Heart right ventricle (tissue), 16 donors: ENCODE results near the gene SFXN5. TPM values are rescaled to one million over a fixed set of nuclear protein-coding genes. Genes with fewer than 3 reads are reported as not detected.

Source experiments
- ATAC-seq, 8 donors: fragments of 200-7000 bp; cut with Tn5 transposase; one replicate each; pipeline ENCODE4 v1.9.1; 2020; ENCODE audit warnings: mild to moderate bottlenecking in 8 of 8, moderate library complexity in 8 of 8, moderate number of reproducible peaks in 1 of 8
- DNase-seq, 2 donors: peaks; one replicate each; pipeline ENCODE4 v3.0.0-alpha.2; 2020
- H3K27ac ChIP-seq, 10 donors: fragments of 200-600 bp; sonication (generic) in 2 of 10; one replicate each; pipeline versions ENCODE4 v1.5.0 to v1.8.0; 2020 to 2022; ENCODE audit warnings: mild to moderate bottlenecking in 3 of 10
- H3K27me3 ChIP-seq, 7 donors: fragments of 200-600 bp; one replicate each; pipeline ENCODE4 v1.8.0; 2021 to 2022; ENCODE audit warnings: mild to moderate bottlenecking in 2 of 7
- H3K36me3 ChIP-seq, 9 donors: fragments of 200-600 bp; sonication (generic) in 1 of 9; one replicate each; pipeline versions ENCODE4 v1.5.0 to v1.8.0; 2020 to 2022; ENCODE audit warnings: mild to moderate bottlenecking in 2 of 9
- H3K4me1 ChIP-seq, 9 donors: fragments of 200-600 bp; sonication (generic) in 1 of 9; one replicate each; pipeline versions ENCODE4 v1.5.0 to v1.8.0; 2020 to 2022; ENCODE audit warnings: mild to moderate bottlenecking in 4 of 9
- H3K4me3 ChIP-seq, 10 donors: fragments of 200-600 bp; sonication (generic) in 2 of 10; one replicate each; pipeline versions ENCODE4 v1.5.0 to v1.8.0; 2020 to 2022; ENCODE audit warnings: mild to moderate bottlenecking in 7 of 10, moderate library complexity in 2 of 10
- H3K9me3 ChIP-seq, 11 donors: fragments of 200-600 bp in 10 of 11; sonication (generic) in 2 of 11; one replicate each; pipeline versions ENCODE4 v1.5.0 to v1.8.0; 2013 to 2022; ENCODE audit warnings: mild to moderate bottlenecking in 2 of 11, control low read depth in 1 of 11, moderate library complexity in 1 of 11
- CTCF ChIP-seq, 9 donors: fragments of 200-600 bp; sonication (generic) in 2 of 9; IDR thresholded peaks; one replicate each; pipeline versions ENCODE4 v1.5.0 to v1.8.0; 2021 to 2022; ENCODE audit warnings: antibody characterized with exemption in 9 of 9, mild to moderate bottlenecking in 5 of 9, moderate library complexity in 1 of 9
- WGBS, 2 donors: extraction: QIAGEN DNeasy Blood & Tissue Kit; methylation state at CpG; one replicate each; pipeline ENCODE4 v1.1.7; 2013; ENCODE audit warnings: inconsistent platforms in 1 of 2; 5-methylcytosine and 5-hydroxymethylcytosine counted together
- intact Hi-C, 10 donors: fragments of 100-400 bp; cut with DNase I; formaldehyde crosslinking; loops; one replicate each; pipeline versions ENCODE4 v1.11.1 to v1.14.2; 2022
- polyA plus RNA-seq, 2 donors: library from polyadenylated mRNA; stranded (reverse); fragments of 200-250 nt; gene quantifications; one replicate each; pipeline ENCODE4 v1.2.3, GENCODE V29; 2013
- total RNA-seq, 10 donors: library from RNA; stranded (reverse); fragmentation: NEBNext Ultra II Directional in 3 of 10; extraction: Animal tissue kit (Norgen Biotek cat#: 25700) in 3 of 10; gene quantifications; one replicate each; pipeline versions ENCODE4 v1.2.1 to v1.2.4, GENCODE V29; 2021 to 2023
- donor health status: Arrhythmogenic right ventricular cardiomyopathy.
- donor health status: ischemic (EF 13 %, LVEDD 7.1; RV severe dilation, severe dysfunction).
- donor health status: healthy with polysubstance abuse.
- donor health status: DM: no; HTN: yes; CAD: no.
- donor health status: DM: no; HTN: no; CAD: no.
- donor health status: ischemic (EF 25% LVEDD 6.9; RV normal size, moderate dysfunction).
- donor health status: ischemic (EF 25% LVEDD 5.7; RV mildly dilated, moderate dysfunction).
- donor health status: healthy.
- donor health status: DM: yes; HTN: yes; CAD: no.
- donor health status: Ischemic cardiomyopathy.
- donor health status: ischemic (EF 35%, LVEDD 5.7; RV mildly dilated, moderate dysfunction).
- donor health status: nonischemic (EF 11% LVEDD 7.7; RV severe dilation, severe dysfunction).
- donor health status: DM: yes; HTN: yes; CAD: no.
- donor health status: PGD.
- donor health status: ischemic (EF 29% LVEDD 5.4; RV normal size, mild dysfunction).
- donor health status: nonischemic (EF 23%, LVEDD 6.1; RV moderate dilation, normal function).

SFXN5 gene
- total and polyA plus RNA-seq, 12 donors, result 4.4 to 11.8 (median 9.7) TPM

GRCh38 chr2:73037947-73038585 is 33.4 kb downstream of the SFXN5 start:
- ATAC-seq (no peak), DNase-seq (no peak)
- H3K27ac ChIP-seq, result no peak overlapping the region
- TF ChIP-seq CTCF (IDR thresholded peaks at IDR 0.05), result no peak
- no peaks in the 10 kb centered on the region for H3K27me3 ChIP-seq
- peaks cover 0 to 39% (median 5%) of the 10 kb centered on the region in 9 donors for H3K36me3 ChIP-seq
- intact Hi-C loops, result no loop called here
- no peaks in the 10 kb centered on the region for H3K9me3 ChIP-seq
- H3K4me3 ChIP-seq, result no peak overlapping the region
- peaks cover 0 to 20% (median 0%) of the 10 kb centered on the region in 9 donors for H3K4me1 ChIP-seq
- 95 to 98% methylated on average over 6 of the region's 6 CpGs for WGBS, 2 donors

GRCh38 chr2:73036766-73037165 is 34.7 kb downstream of the SFXN5 start:
- Histone ChIP-seq H3K4me1 (peaks cover 0 to 29% (median 0%) of the 10 kb centered on the region in 9 donors), H3K27ac (no peak overlapping the region), H3K4me3 (no peak overlapping the region), H3K27me3 (no peaks in the 10 kb centered on the region), H3K36me3 (peaks cover 0 to 39% (median 5%) of the 10 kb centered on the region in 9 donors), H3K9me3 (no peaks in the 10 kb centered on the region)
- intact Hi-C loops, result no loop called here
- peak in 1 of 8 donors; percentile 53 for ATAC-seq
- no peak for DNase-seq
- WGBS, 2 donors, result 93 to 95% methylated on average over 11 of the region's 11 CpGs
- no peak for TF ChIP-seq CTCF (IDR thresholded peaks at IDR 0.05)

- TF ChIP-seq CTCF (IDR thresholded peaks at IDR 0.05), result no peak
- Histone ChIP-seq H3K4me1 (peaks cover 0 to 29% (median 0%) of the 10 kb centered on the region in 9 donors), H3K36me3 (peaks cover 0 to 35% (median 5%) of the 10 kb centered on the region in 9 donors), H3K4me3 (no peak overlapping the region), H3K27me3 (no peaks in the 10 kb centered on the region), H3K27ac (no peak overlapping the region), H3K9me3 (no peaks in the 10 kb centered on the region)
- intact Hi-C loops, result no loop called here
- no peak for DNase-seq
- WGBS, 2 donors, result 85 to 90% methylated on average over 6 of the region's 6 CpGs
- peak in 1 of 8 donors; percentile 24 for ATAC-seq
Measured at GRCh38 chr2:73035899-73036711, 35.4 kb downstream of the SFXN5 start.

- Histone ChIP-seq H3K4me3 (no peak overlapping the region), H3K9me3 (no peaks in the 10 kb centered on the region), H3K36me3 (peaks cover 0 to 22% (median 5%) of the 10 kb centered on the region in 9 donors), H3K27ac (peak overlapping the region in 1 of 10 donors; percentile 21), H3K27me3 (no peaks in the 10 kb centered on the region), H3K4me1 (peaks cover 0 to 29% (median 0%) of the 10 kb centered on the region in 9 donors)
- TF ChIP-seq CTCF (IDR thresholded peaks at IDR 0.05), result no peak
- DNase-seq (no peak), ATAC-seq (peak in 4 of 8 donors; percentile 26 to 69 (median 50))
- WGBS, 2 donors, result 89 to 97% methylated on average over 7 of the region's 7 CpGs
- intact Hi-C loops, result no loop called here
Measured at GRCh38 chr2:73034661-73035375, 36.7 kb downstream of the SFXN5 start.
